OCI-LY1 (cell line): ENCODE measurements around the gene THAP4.

Experiments
- CTCF ChIP-seq: fragments of 200-600 bp; sonication (generic), shearing (Covaris generic); IDR thresholded peaks from 2 replicates; pipeline ENCODE4 v1.5.1; 2017; ENCODE audit warnings: mild to moderate bottlenecking, antibody characterized with exemption, low read length, moderate library complexity, mixed read lengths
- EZH2 ChIP-seq: fragments of 200-600 bp; sonication (generic), shearing (Covaris generic); IDR thresholded peaks from 2 replicates; pipeline ENCODE4 v1.8.0; 2017; ENCODE audit warnings: borderline replicate concordance, mixed run types, mild to moderate bottlenecking, antibody characterized with exemption, low read length, moderate library complexity, mixed read lengths

- TF ChIP-seq CTCF (peak; percentile 73), EZH2 (no peak)
These were observed 22.3 kb upstream of the THAP4 start for GRCh38 chr2:241659150-241659739.
